ENCODE measurements around the gene CHAT. TPM values are rescaled to one million over a fixed set of nuclear protein-coding genes. Genes with fewer than 3 reads are reported as not detected.

The CHAT gene
- total RNA-seq, 4 donors from 2014 or later = not detected

- H3K4me1 ChIP-seq = no peaks in the 10 kb centered on the region
- DNase-seq = no peak
- no peaks in the 10 kb centered on the region for H3K27me3 ChIP-seq
- intact Hi-C loops (cut with DNase I; ENCODE audit: low total_unique reads) = no loop called here
- H3K27ac ChIP-seq = no peak overlapping the region
- H3K36me3 ChIP-seq = no peaks in the 10 kb centered on the region
- TF ChIP-seq CTCF (IDR thresholded peaks at IDR 0.05) = no peak
- TF ChIP-seq POLR2A (IDR thresholded peaks at IDR 0.05) = no peak
- no peaks in the 10 kb centered on the region for H3K9me3 ChIP-seq
- no peak overlapping the region for H3K4me3 ChIP-seq
Measured at GRCh38 chr10:49709934-49710333, 96.1 kb downstream of the CHAT start.

GRCh38 chr10:49710966-49711365, 97.1 kb downstream of the CHAT start:
- no peak for DNase-seq
- intact Hi-C loops (cut with DNase I; ENCODE audit: low total_unique reads) = no loop called here
- no peaks in the 10 kb centered on the region for H3K27me3 ChIP-seq
- H3K9me3 ChIP-seq = no peaks in the 10 kb centered on the region
- H3K27ac ChIP-seq = no peak overlapping the region
- no peak for TF ChIP-seq POLR2A (IDR thresholded peaks at IDR 0.05)
- TF ChIP-seq CTCF (IDR thresholded peaks at IDR 0.05) = no peak
- no peaks in the 10 kb centered on the region for H3K4me1 ChIP-seq
- H3K4me3 ChIP-seq = no peak overlapping the region
- no peaks in the 10 kb centered on the region for H3K36me3 ChIP-seq

- TF ChIP-seq CTCF (IDR thresholded peaks at IDR 0.05) (no peak), POLR2A (IDR thresholded peaks at IDR 0.05) (no peak)
- no peaks in the 10 kb centered on the region for H3K36me3 ChIP-seq
- DNase-seq = no peak
- no peak overlapping the region for H3K27ac ChIP-seq
- no peak overlapping the region for H3K4me3 ChIP-seq
- no peaks in the 10 kb centered on the region for H3K27me3 ChIP-seq
- intact Hi-C loops (cut with DNase I; ENCODE audit: low total_unique reads) = no loop called here
- H3K4me1 ChIP-seq = no peaks in the 10 kb centered on the region
- H3K9me3 ChIP-seq = no peaks in the 10 kb centered on the region
Measured at GRCh38 chr10:49711481-49711880, 97.6 kb downstream of the CHAT start.

- intact Hi-C loops (cut with DNase I; ENCODE audit: low total_unique reads) = loop anchor here (2.0 kb wide), 1 partner anchor 14 kb away; no protein-coding TSS in a partner anchor
- no peaks in the 10 kb centered on the region for H3K27me3 ChIP-seq
- DNase-seq = no peak
- no peaks in the 10 kb centered on the region for H3K9me3 ChIP-seq
- no peak overlapping the region for H3K27ac ChIP-seq
- TF ChIP-seq POLR2A (IDR thresholded peaks at IDR 0.05) = no peak
- H3K36me3 ChIP-seq = no peaks in the 10 kb centered on the region
- no peak overlapping the region for H3K4me3 ChIP-seq
- H3K4me1 ChIP-seq = no peaks in the 10 kb centered on the region
Measured at GRCh38 chr10:49713266-49713665, 99.4 kb downstream of the CHAT start.

Other genes starting within 250 kb of the CHAT start
- gene DRGX, start 217.9 kb upstream of the CHAT start, total RNA-seq = under 1 TPM in 1 of 4 donors, not detected in 3; 0.14 TPM
- 10 to 100 TPM in 2 of 4 donors, 1 to 10 TPM in 2; 7.9 to 25.1 (median 16.3) TPM for gene ERCC6, start 74.9 kb upstream of the CHAT start, total RNA-seq
- under 1 TPM in 1 of 4 donors, not detected in 3; 0.07 TPM for gene SLC18A3, start 3.7 kb upstream of the CHAT start, total RNA-seq
- gene C10orf53, start 65.6 kb downstream of the CHAT start, total RNA-seq = not detected
- gene OGDHL, start 148.3 kb downstream of the CHAT start, total RNA-seq = 1 to 10 TPM in 1 of 4 donors, under 1 TPM in 1, not detected in 2; 0.15 to 5.9 TPM